AG04450 (cell line): Measurements from ENCODE around the gene RALGPS1. TPM values are rescaled to one million over a fixed set of nuclear protein-coding genes. Genes with fewer than 3 reads are reported as not detected.

Source experiments
- CTCF ChIA-PET: fragments of 300-600, 350-600 bp; formaldehyde crosslinking; extraction: SDS; loops from one replicate; lab custom pipeline; 2022; ENCODE audit warnings: antibody characterized with exemption, inconsistent platforms; lab: Charles Lee
- POLR2A ChIA-PET: fragments of 350-600 bp; formaldehyde crosslinking; extraction: SDS; loops from one replicate; lab custom pipeline; 2021; ENCODE audit warnings: antibody characterized with exemption, inconsistent platforms; lab: Yijun Ruan, JAX
- DNase-seq: peaks from one replicate; pipeline ENCODE4 v3.0.0-alpha.2; 2011; ENCODE audit warnings: low read depth, low spot score
- H3K27ac ChIP-seq: one replicate; pipeline ENCODE4 v1.5.1; 2012; ENCODE audit warnings: low read depth, low read length, control low read depth
- H3K27me3 ChIP-seq: one replicate; pipeline ENCODE4 v1.6.0; 2012; ENCODE audit warnings: low read length; ENCODE audit not compliant: control insufficient read depth, insufficient read depth
- H3K4me3 ChIP-seq: 2 replicates; pipeline ENCODE4 v1.5.1; 2011; ENCODE audit warnings: mild to moderate bottlenecking, low read depth, low read length, control low read depth
- H3K9me3 ChIP-seq: 2 replicates; pipeline ENCODE4 v1.5.1; 2012; ENCODE audit warnings: low read length; ENCODE audit not compliant: control insufficient read depth, insufficient read depth
- polyA plus RNA-seq: library from polyadenylated mRNA; depleted of rRNA; stranded (reverse); fragments of >200 nt; gene quantifications from 2 replicates; pipeline ENCODE4 v1.2.3, GENCODE V29; 2011
- TF ChIP-seq, protein P1 (sequence below): IDR thresholded peaks from 2 replicates; pipeline ENCODE4 v1.5.1; 2011; ENCODE audit warnings: low read depth, low read length, control low read depth, inconsistent platforms

Gene RALGPS1
- polyA plus RNA-seq, 1 experiment, result 4.6 TPM

GRCh38 chr9:127161081-127161624 lies 246.6 kb downstream of the RALGPS1 start:
- ChIA-PET CTCF (no interaction called here), POLR2A (interaction anchor here (0.6 to 0.9 kb wide), 2 partner anchors 15 to 479 kb away, joined by 3 to 11 read pairs; no protein-coding TSS in a partner anchor)
- DNase-seq, result no peak
- no peak overlapping the region for H3K27ac ChIP-seq
- H3K4me3 ChIP-seq, result no peak overlapping the region
- TF ChIP-seq, protein P1, sequence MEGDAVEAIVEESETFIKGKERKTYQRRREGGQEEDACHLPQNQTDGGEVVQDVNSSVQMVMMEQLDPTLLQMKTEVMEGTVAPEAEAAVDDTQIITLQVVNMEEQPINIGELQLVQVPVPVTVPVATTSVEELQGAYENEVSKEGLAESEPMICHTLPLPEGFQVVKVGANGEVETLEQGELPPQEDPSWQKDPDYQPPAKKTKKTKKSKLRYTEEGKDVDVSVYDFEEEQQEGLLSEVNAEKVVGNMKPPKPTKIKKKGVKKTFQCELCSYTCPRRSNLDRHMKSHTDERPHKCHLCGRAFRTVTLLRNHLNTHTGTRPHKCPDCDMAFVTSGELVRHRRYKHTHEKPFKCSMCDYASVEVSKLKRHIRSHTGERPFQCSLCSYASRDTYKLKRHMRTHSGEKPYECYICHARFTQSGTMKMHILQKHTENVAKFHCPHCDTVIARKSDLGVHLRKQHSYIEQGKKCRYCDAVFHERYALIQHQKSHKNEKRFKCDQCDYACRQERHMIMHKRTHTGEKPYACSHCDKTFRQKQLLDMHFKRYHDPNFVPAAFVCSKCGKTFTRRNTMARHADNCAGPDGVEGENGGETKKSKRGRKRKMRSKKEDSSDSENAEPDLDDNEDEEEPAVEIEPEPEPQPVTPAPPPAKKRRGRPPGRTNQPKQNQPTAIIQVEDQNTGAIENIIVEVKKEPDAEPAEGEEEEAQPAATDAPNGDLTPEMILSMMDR, result no peak
- no peaks in the 10 kb centered on the region for H3K9me3 ChIP-seq
- H3K27me3 ChIP-seq, result no peaks in the 10 kb centered on the region

GRCh38 chr9:127162046-127162863 lies 247.7 kb downstream of the RALGPS1 start:
- Histone ChIP-seq H3K9me3 (no peaks in the 10 kb centered on the region), H3K27ac (no peak overlapping the region), H3K4me3 (no peak overlapping the region), H3K27me3 (no peaks in the 10 kb centered on the region)
- no peak for DNase-seq
- POLR2A ChIA-PET, result interaction anchor here (0.7 to 0.9 kb wide), 3 partner anchors 14 to 39 kb away, joined by 3 to 4 read pairs (median 4); partner anchors contain the start of gene ANGPTL2
- TF ChIP-seq, protein P1, result no peak
- CTCF ChIA-PET, result no interaction called here

DNA sequence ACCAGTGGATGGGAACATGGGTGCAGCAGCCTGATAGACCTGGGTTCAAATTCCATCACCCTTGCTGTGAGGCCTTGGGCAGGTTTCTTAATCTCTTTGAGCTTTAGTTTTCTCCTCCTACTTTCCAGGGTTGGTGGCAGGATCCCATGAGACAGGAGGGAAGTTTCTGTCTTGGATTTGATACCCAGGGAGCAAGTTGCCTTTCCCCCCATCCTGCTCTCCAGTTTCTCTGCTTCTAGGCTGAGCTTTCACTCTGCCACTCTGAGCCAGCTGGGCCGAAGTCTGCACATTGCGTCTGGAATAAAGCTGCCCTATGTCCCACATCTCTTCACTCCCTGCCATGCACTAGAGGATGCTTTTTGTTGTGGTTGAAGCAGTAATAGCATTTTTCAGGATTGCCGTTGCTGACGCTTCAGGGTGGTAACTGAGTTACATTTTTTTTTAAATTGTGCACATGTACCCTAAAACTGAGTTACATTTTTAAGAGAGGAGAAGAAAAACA lies 248.3 kb downstream of the RALGPS1 start:
- TF ChIP-seq, protein P1, result no peak
- DNase-seq, result no peak
- no peaks in the 10 kb centered on the region for H3K27me3 ChIP-seq
- ChIA-PET CTCF (interaction anchor here (1.0 to 1.2 kb wide), 2 partner anchors 37 to 40 kb away, joined by 3 read pairs; partner anchors contain the start of gene ANGPTL2), POLR2A (interaction anchor here (0.7 kb wide), 1 partner anchor 26 kb away, joined by 4 read pairs; no protein-coding TSS in a partner anchor)
- no peak overlapping the region for H3K27ac ChIP-seq
- no peaks in the 10 kb centered on the region for H3K9me3 ChIP-seq
- H3K4me3 ChIP-seq, result no peak overlapping the region

GRCh38 chr9:127163409-127163808 lies 248.8 kb downstream of the RALGPS1 start:
- ChIA-PET POLR2A (no interaction called here), CTCF (interaction anchor here (1.0 to 1.2 kb wide), 2 partner anchors 37 to 40 kb away, joined by 3 read pairs; partner anchors contain the start of gene ANGPTL2)
- Histone ChIP-seq H3K4me3 (no peak overlapping the region), H3K27me3 (no peaks in the 10 kb centered on the region), H3K27ac (no peak overlapping the region), H3K9me3 (no peaks in the 10 kb centered on the region)
- DNase-seq, result no peak
- TF ChIP-seq, protein P1, result no peak
